B cell (primary cell): ENCODE data around the gene GPRC5B. TPM values are rescaled to one million over a fixed set of nuclear protein-coding genes. Genes with fewer than 3 reads are reported as not detected.

Experiments used
- ATAC-seq: fragments of 200-7000 bp; cut with Tn5 transposase; one replicate; pipeline ENCODE4 v1.10.0; 2021; ENCODE audit warnings: low read depth, mild to moderate bottlenecking, moderate number of reproducible peaks, moderate library complexity
- CTCF ChIA-PET: fragments of 350-600 bp; sonication (Branson Sonifier 250); formaldehyde crosslinking; loops from one replicate; lab custom pipeline; 2021; ENCODE audit warnings: antibody characterized with exemption, inconsistent platforms; lab: Charles Lee
- POLR2A ChIA-PET: fragments of 350-600 bp; sonication (Branson Sonifier 250); formaldehyde crosslinking; loops from one replicate; lab custom pipeline; 2021; ENCODE audit warnings: antibody characterized with exemption; lab: Charles Lee
- DNase-seq: peaks from one replicate; pipeline ENCODE4 v3.0.0; 2013
- H2AFZ ChIP-seq: 2 replicates; pipeline ENCODE4 v1.6.1; 2012; ENCODE audit warnings: mild to moderate bottlenecking, low read depth, low read length; ENCODE audit not compliant: insufficient read depth, poor library complexity, severe bottlenecking
- H3K27ac ChIP-seq, 2 donors: 1 replicate in 1 of 2; 2 replicates in 1 of 2; pipeline ENCODE4 v1.5.1; 2012 to 2013; ENCODE audit warnings: low read length in 2 of 2, mild to moderate bottlenecking in 2 of 2, moderate library complexity in 1 of 2
- H3K27me3 ChIP-seq, 4 experiments: fragments of 200-600 bp in 1 of 4; sonication (generic) in 1 of 4; replicated peaks in 1 of 4; 1 replicate in 2 of 4; 2 replicates in 2 of 4; pipeline versions ENCODE4 v1.6.1 to v1.7.0; 2013 to 2016; ENCODE audit warnings: low read length in 3 of 4, mild to moderate bottlenecking in 2 of 4, mixed read lengths in 1 of 4, moderate library complexity in 1 of 4; ENCODE audit not compliant: insufficient read depth in 4 of 4, control insufficient read depth in 3 of 4; ENCODE audit errors: control extremely low read depth in 1 of 4
- H3K36me3 ChIP-seq, 2 experiments: replicated peaks in 1 of 2; 1 replicate in 1 of 2; 2 replicates in 1 of 2; pipeline versions ENCODE4 v1.6.1 to v1.7.1; 2013; ENCODE audit warnings: low read length in 1 of 2; ENCODE audit not compliant: insufficient read depth in 2 of 2, control insufficient read depth in 1 of 2; ENCODE audit errors: control extremely low read depth in 1 of 2, extremely low read depth in 1 of 2
- H3K4me1 ChIP-seq, 2 donors: fragments of 200-600 bp in 1 of 2; sonication (generic) in 1 of 2; 1 replicate in 1 of 2; 2 replicates in 1 of 2; pipeline versions ENCODE4 v1.5.1 to v1.6.1; 2013 to 2017; ENCODE audit warnings: low read length in 2 of 2; ENCODE audit not compliant: control insufficient read depth in 2 of 2, insufficient read depth in 2 of 2
- H3K4me2 ChIP-seq: replicated peaks from 2 replicates; pipeline ENCODE3; 2012; ENCODE audit warnings: mild to moderate bottlenecking, low read depth, low read length; ENCODE audit not compliant: poor library complexity, severe bottlenecking
- H3K4me3 ChIP-seq, 5 experiments: fragments of 200-600 bp in 1 of 5; sonication (generic) in 1 of 5; 1 replicate in 3 of 5; 2 replicates in 2 of 5; pipeline versions ENCODE4 v1.5.1 to v1.7.0; 2011 to 2016; ENCODE audit warnings: low read length in 4 of 5, mild to moderate bottlenecking in 4 of 5, low read depth in 2 of 5, control low read depth in 1 of 5, moderate library complexity in 1 of 5; ENCODE audit not compliant: insufficient read depth in 1 of 5; ENCODE audit errors: control extremely low read depth in 1 of 5, extremely low read depth in 1 of 5
- H3K79me2 ChIP-seq: fragments of 200-600 bp; sonication (generic); one replicate; pipeline ENCODE4 v1.6.0; 2016; ENCODE audit warnings: low read length; ENCODE audit not compliant: control insufficient read depth, insufficient read depth
- H3K9ac ChIP-seq: fragments of 200-600 bp; sonication (generic); 2 replicates; pipeline ENCODE4 v1.6.1; 2017; ENCODE audit warnings: mild to moderate bottlenecking, low read length, moderate library complexity
- H3K9me3 ChIP-seq, 3 donors: one replicate each; pipeline versions ENCODE4 v1.6.1 to v1.7.1; 2013; ENCODE audit warnings: low read length in 2 of 3; ENCODE audit not compliant: control insufficient read depth in 2 of 3, insufficient read depth in 1 of 3; ENCODE audit errors: control extremely low read depth in 1 of 3
- H4K20me1 ChIP-seq: 2 replicates; pipeline ENCODE4 v1.6.0; 2012; ENCODE audit warnings: mild to moderate bottlenecking, low read length; ENCODE audit not compliant: insufficient read depth, control insufficient read depth, poor library complexity, severe bottlenecking
- H3K27ac Mint-ChIP-seq: one replicate; pipeline ENCODE4 v1.8.0; 2021; ENCODE audit warnings: mixed read lengths
- H3K27me3 Mint-ChIP-seq: one replicate; pipeline ENCODE4 v1.8.0; 2021; ENCODE audit warnings: mixed read lengths
- H3K4me1 Mint-ChIP-seq: one replicate; pipeline ENCODE4 v1.8.0; 2021; ENCODE audit warnings: mixed read lengths
- H3K4me3 Mint-ChIP-seq: one replicate; pipeline ENCODE4 v1.8.0; 2021; ENCODE audit warnings: mixed read lengths
- H3K9me3 Mint-ChIP-seq: one replicate; pipeline ENCODE4 v1.8.0; 2022; ENCODE audit warnings: mixed read lengths; ENCODE audit not compliant: insufficient read depth
- CTCF ChIP-seq: fragments of 200-600 bp; IDR thresholded peaks from one replicate; pipeline ENCODE4 v1.8.0; 2022; ENCODE audit warnings: antibody characterized with exemption, mild to moderate bottlenecking
- EZH2 ChIP-seq: IDR thresholded peaks from 2 replicates; pipeline ENCODE4 v1.6.1; 2012; ENCODE audit warnings: borderline replicate concordance, low read depth, mild to moderate bottlenecking, moderate library complexity, low read length; ENCODE audit not compliant: insufficient read depth, poor library complexity, severe bottlenecking
- WGBS: methylation state at CpG from one replicate; pipeline ENCODE4 v1.1.5; 2013; ENCODE audit warnings: missing lambda C conversion rate; ENCODE audit not compliant: insufficient coverage; 5-methylcytosine and 5-hydroxymethylcytosine counted together
- intact Hi-C: fragments of 100-400 bp; cut with micrococcal nuclease; formaldehyde crosslinking; loops from one replicate; pipeline ENCODE4 v1.10.0; 2022
- polyA plus RNA-seq: library from polyadenylated mRNA; depleted of rRNA; stranded (reverse); fragments of >200 nt; gene quantifications from 2 replicates; pipeline ENCODE4 v1.2.3, GENCODE V29; 2012
- total RNA-seq, 2 donors: library from RNA; stranded (reverse); fragments of 120-200 nt in 1 of 2; gene quantifications; 1 replicate in 1 of 2; 2 replicates in 1 of 2; pipeline versions ENCODE4 v1.2.3 to v1.2.4, GENCODE V29; 2013 to 2022

Gene GPRC5B
- total and polyA plus RNA-seq, 2 donors (not counting 1 experiment from before 2014, with no cell fraction given): not detected

GRCh38 chr16:19926449-19927390 lies 42.1 kb upstream of the GPRC5B start:
- H3K4me1 Mint-ChIP-seq: no peaks in the 10 kb centered on the region
- ChIA-PET CTCF (no interaction called here), POLR2A (no interaction called here)
- TF ChIP-seq CTCF (no peak), EZH2 (no peak)
- ATAC-seq (no peak), DNase-seq (no peak)
- H3K9me3 ChIP-seq: no peaks in the 10 kb centered on the region
- intact Hi-C loops: no loop called here
- peaks cover 3% of the 10 kb centered on the region for H3K27me3 Mint-ChIP-seq
- no peak overlapping the region for H3K4me2 ChIP-seq
- no peaks in the 10 kb centered on the region for H3K4me1 ChIP-seq
- no peak overlapping the region for H3K27ac Mint-ChIP-seq
- H2AFZ ChIP-seq: no peak overlapping the region
- no peaks in the 10 kb centered on the region for H3K27me3 ChIP-seq
- no peaks in the 10 kb centered on the region for H3K79me2 ChIP-seq
- H3K9me3 Mint-ChIP-seq: no peaks in the 10 kb centered on the region
- H3K9ac ChIP-seq: no peak overlapping the region
- 78% methylated on average over 6 of the region's 8 CpGs for WGBS
- no peaks in the 10 kb centered on the region for H3K36me3 ChIP-seq
- H4K20me1 ChIP-seq: no peaks in the 10 kb centered on the region
- H3K4me3 Mint-ChIP-seq: no peak overlapping the region
- no peak overlapping the region for H3K4me3 ChIP-seq
- H3K27ac ChIP-seq: no peak overlapping the region

GRCh38 chr16:19923396-19923795 lies 38.7 kb upstream of the GPRC5B start:
- Histone ChIP-seq H3K36me3 (no peaks in the 10 kb centered on the region), H3K4me2 (no peak overlapping the region), H3K4me1 (no peaks in the 10 kb centered on the region), H4K20me1 (no peaks in the 10 kb centered on the region), H3K27ac (no peak overlapping the region), H3K27me3 (no peaks in the 10 kb centered on the region), H3K9ac (no peak overlapping the region), H2AFZ (no peak overlapping the region), H3K79me2 (no peaks in the 10 kb centered on the region), H3K9me3 (no peaks in the 10 kb centered on the region), H3K4me3 (no peak overlapping the region)
- ChIA-PET POLR2A (no interaction called here), CTCF (no interaction called here)
- no peak for ATAC-seq
- Mint-ChIP-seq H3K4me3 (no peak overlapping the region), H3K27me3 (peaks cover 19% of the 10 kb centered on the region), H3K9me3 (no peaks in the 10 kb centered on the region), H3K4me1 (no peaks in the 10 kb centered on the region), H3K27ac (no peak overlapping the region)
- TF ChIP-seq EZH2: no peak
- intact Hi-C loops: no loop called here
- 77% methylated on average over 5 of the region's 5 CpGs for WGBS
- no peak for DNase-seq
